Fibroblast of upper back skin (primary cell): Measurements from ENCODE around the gene CACNA2D2.

Experiments
- DNase-seq: peaks from one replicate; pipeline ENCODE4 v3.0.0-alpha.2; 2013

Gene CACNA2D2

GRCh38 chr3:50322386-50323091 is 180.9 kb downstream of the CACNA2D2 start, which contains the start of gene HYAL2:
Gene HYAL2, minus strand, starts transcription at chr3:50322745. Its CDS starts 2,256 bp downstream, at chr3:50320489.
- no peak for DNase-seq

GRCh38 chr3:50322115-50322385 is 181.4 kb downstream of the CACNA2D2 start:
- DNase-seq: no peak

GRCh38 chr3:50321336-50322114 is 181.9 kb downstream of the CACNA2D2 start:
- DNase-seq: peak; percentile 88

GRCh38 chr3:50320853-50321335 is 182.5 kb downstream of the CACNA2D2 start:
- DNase-seq: peak; percentile 66

- DNase-seq: no peak
Observed at GRCh38 chr3:50319894-50320625, 183.4 kb downstream of the CACNA2D2 start.

DNA sequence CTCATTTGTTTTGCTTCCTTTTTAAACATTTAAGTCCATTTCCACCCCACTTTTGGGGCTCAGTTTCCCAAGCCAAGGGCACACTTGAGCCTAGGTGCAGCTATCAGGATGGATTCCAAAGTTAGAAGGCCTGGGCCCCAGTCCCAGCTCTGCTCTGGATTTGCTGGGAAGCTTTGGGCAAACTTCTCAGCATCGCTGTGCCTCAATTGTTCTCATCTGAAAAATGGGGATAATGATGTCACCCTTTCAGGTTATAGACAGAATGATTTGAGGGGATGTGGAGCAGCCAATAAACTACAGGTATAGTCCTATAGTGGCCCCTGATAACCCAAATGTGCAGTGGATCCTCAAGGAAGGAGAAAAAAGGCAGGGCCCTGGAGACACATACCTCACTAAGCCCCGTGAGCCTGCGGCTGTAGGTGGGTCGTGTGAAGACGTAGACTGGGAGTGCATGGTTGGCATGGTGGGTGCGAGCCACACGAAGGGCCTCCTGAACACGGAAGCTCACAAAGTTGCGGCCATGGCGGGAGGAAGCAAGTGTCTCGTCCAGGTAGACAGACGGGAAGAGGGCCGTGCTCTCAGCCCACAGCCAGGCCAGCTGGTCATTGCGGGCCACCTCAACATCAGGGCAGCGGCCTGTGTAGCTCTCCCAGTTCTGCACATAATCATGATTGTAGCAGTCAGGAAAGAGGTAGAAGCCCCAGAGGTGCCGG is 184.1 kb downstream of the CACNA2D2 start:
- no peak for DNase-seq

- DNase-seq: no peak
Observed at GRCh38 chr3:50318615-50319014, 184.8 kb downstream of the CACNA2D2 start.

DNA sequence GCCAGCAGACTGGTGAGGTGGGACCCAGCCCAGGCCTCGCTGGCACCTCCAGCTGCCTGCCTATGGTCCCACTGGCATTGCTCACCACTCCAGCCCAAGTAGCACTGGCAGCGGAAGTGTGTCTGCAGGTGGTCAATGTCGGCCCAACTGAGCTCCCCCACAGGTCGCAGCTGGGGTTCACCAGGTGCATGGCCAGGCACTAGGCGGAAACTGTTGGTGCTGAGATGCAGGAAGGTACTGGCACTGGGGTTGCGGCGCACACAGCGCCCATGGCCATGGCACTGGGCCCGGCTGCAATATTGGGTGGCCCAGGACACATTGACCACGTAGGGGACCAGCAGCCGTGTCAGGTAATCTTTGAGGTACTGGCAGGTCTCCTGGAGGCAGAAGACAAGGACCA is 185.3 kb downstream of the CACNA2D2 start:
- no peak for DNase-seq

- DNase-seq: no peak
Observed at GRCh38 chr3:50317300-50317699, 186.1 kb downstream of the CACNA2D2 start.

GRCh38 chr3:50316657-50317242 is 186.7 kb downstream of the CACNA2D2 start:
- no peak for DNase-seq

GRCh38 chr3:50314816-50315215 is 188.6 kb downstream of the CACNA2D2 start:
- no peak for DNase-seq

GRCh38 chr3:50314342-50314741 is 189.1 kb downstream of the CACNA2D2 start:
- DNase-seq: no peak
